GM15510 (cell line): ENCODE results near the gene GRIK5.

ENCODE experiments used
- POLR2A ChIP-seq: IDR thresholded peaks from 3 replicates; pipeline ENCODE4 v1.6.1; 2011; ENCODE audit warnings: borderline replicate concordance; ENCODE audit not compliant: insufficient read length; ENCODE audit errors: extremely low read depth

The GRIK5 gene

DNA sequence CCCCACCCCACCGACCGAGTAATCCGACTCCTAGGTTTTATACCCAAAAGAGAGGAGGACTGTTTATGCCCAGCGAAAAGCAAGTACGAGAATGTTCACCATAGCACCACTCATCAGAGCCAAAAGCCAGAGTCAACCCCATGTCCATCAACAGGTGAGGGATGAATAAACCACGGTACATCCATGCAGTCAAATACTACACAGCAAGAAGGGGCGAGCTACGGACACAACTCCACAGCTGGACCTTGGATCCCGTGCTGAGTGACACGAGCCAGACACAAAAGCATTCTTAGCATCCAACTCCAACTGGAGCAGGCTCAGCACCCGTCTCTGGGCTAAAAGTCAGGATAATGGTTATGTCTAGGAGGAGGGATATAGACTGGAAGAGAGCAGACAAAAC is 98.6 kb downstream of the GRIK5 start:
- no peak for TF ChIP-seq POLR2A

DNA sequence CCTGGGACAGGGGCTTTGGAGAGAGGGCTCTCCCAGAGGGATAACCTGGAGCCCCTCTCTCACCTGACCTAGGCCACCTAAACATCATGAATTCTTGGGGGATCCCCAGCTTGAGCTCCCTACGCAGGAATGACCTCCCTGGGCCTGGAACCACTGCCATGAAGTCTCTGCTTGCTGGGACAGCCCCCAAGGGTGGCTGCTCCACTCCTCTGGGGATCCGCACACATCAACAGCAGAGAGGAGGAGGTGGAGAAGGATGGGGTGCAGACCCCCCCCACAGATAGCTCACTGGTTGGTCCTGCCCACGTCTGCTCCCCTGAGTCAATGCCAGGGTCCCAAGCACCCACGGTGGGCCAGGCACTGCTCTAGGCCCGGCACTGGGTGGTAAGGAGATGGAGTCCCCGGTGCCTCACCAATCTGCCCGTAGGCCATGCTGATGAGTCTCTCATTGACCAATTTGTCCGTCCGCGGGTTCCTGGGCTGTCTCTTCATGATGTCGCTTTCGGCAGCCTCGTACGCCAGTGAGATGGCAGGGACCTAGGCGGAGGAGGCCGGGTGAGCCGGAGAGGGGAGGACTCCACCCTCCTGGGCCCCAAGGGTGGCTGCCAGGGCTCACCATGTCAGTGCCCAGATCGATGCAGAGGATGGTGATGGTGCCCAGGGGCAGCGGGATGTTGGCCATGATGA is 100.1 kb downstream of the GRIK5 start:
- TF ChIP-seq POLR2A: no peak

DNA sequence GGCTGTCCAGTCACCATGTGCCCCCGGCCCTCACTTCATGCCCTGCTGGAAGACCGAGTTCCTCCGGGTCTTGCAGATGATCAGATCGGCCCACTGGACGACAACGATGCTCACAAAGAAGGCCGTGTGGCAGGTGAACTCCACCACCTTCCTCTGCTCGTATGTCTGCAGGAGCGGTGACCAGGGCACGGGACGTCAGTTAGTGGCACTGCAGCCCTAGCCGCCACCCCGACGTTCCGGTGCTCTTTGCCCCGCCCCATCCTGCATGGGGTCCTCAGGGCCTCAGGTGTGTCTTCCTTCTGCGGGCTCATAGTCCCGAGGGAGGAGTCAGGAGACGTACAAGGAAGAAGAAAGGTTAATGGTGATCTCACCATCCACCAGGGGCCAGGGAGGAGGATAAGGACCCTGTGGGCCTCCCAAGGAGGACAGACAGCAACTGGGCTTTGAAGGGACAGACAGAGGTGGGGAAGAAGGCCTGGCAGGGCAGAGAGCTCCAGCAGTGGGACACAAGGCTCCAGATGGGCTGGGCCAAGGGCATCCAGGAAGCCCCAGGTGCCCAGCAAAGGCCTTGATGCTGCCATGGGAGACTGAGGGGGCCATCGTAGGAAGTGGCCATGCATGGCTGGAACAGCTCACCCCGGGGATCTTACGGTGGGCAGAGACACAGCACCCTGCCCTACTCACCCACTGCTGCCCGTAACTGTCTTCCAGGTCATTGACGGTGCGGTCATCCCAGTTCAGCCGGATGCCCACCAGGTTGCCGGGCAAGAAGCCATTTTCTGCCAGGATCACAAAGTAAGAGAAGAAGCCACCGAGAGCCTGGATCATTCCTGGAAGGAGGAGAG is 101.0 kb downstream of the GRIK5 start:
- TF ChIP-seq POLR2A: no peak

DNA sequence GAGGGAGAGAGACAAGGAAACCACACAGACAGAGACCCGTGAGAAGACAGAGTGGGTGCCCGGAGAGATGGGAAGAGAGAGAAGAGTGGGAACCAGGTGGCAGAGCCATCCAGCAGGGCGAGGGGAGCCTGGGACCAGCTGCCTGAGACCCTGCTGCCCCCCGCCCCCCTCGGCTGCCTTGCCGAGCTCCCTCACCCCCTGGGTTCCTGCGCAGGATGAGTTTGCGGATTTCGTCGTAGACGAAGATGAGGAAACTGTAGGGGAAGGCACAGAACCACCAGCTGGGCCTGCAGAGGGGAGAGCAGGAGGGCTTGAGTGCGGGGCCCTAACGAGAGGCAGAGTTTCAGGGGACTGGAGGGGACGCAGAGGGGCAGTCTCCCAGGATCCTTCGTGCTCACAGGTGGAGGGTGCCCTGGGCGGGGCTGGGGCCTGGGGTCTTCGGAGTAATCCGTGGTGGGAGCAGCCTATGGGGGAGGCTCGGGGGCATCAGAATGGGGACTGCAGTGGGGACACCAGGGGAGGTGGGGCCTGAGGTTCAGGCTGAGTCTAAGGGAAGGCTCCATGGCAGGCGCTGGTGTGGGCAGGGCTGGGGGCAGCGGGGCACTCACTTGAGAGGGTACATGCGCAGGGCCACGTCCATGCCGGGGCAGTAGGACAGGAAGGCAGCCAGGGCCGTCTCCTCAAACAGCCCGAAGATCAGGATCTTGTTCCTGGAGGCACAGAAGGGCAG is 102.8 kb downstream of the GRIK5 start:
- no peak for TF ChIP-seq POLR2A

DNA sequence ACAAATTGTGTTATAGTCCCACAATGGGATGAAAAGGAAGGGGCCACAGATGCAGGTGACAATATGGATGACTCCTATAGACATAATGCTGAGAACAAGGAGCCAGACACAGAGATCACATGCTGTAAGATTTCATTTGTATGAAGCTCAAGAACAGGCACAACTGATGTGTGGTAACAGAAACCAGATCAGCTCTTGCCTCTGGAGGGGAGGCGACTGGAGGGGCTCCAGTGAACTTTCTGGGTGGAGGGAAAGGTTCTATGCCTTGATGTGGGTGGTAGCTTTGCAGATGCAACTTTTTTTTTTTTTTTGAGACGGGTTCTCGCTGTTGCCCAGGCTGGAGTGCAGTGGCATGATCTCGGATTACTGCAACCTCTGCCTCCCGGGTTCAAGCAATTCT is 104.9 kb downstream of the GRIK5 start:
- no peak for TF ChIP-seq POLR2A

DNA sequence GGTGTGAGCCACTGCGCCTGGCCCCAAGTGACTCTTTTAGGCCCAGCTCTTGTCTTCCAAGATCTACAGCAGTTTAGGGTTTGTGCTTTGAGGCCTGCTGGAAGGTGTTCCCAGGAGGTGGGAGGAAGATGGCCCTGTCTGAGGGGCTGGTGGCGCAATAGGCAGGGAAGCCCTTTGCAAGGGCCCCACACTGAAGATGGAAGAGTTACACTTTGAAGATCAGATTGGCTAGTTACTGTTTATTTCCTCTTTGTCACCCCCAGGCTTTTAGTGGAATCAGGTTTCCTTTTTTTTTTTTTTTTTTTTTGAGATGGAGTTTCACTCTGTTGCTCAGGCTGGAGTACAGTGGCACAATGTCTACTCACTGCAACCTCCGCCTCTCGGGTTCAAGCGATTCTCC is 109.0 kb downstream of the GRIK5 start:
- no peak for TF ChIP-seq POLR2A

DNA sequence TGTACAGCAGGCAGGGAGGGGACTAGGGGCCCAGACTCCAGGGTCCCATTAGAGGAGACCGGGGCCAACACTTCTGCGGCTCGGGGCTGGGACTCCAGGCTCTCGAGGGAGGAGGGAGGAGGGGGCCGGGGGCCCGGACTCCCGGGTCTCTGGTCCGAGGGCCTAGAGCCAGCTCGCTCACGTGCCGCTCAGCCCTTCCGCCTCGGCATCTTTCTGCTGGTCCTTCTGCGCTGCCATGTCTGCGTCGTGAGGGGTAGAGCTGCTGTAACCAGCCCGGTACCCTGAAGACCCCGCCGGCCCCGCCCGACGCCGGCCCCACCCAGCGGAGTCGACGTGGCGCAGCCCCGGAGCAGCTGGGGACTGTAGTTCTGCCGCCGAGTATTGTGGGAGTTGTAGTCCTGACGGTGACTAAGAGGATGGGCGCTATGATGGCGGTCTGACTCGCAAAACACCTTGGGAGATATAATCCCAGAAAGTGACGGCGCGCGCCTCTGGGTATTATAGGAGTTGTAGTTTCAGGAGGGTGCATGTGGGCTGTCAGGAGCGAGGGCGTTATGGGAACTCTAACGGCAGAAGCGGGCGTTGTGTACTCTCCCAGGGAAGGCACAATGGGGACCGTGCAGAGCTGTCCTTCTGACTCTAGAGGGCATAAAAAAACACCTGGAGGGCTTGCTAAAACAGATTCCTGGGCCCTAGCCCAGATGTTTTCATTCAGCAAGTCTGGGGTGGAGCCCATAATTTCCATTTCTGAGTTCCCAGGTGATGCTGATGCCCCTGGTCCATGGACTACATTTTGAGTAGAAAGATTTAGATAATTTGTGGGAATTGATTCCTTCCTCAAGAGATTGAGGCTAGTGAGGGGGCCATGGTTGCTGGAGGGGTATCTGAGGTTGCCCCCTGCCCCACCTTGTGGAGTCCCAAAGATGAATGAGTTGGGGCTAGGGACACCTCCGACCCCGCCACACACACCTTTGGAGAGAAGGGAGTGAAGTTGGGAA is 110.7 kb downstream of the GRIK5 start, which contains the start of gene RABAC1:
TSS of gene RABAC1 (minus strand) at position 266 of the 998 bp plus-strand sequence. CDS start at position 237, 29 bp downstream.
- TF ChIP-seq POLR2A: peak; percentile 47

DNA sequence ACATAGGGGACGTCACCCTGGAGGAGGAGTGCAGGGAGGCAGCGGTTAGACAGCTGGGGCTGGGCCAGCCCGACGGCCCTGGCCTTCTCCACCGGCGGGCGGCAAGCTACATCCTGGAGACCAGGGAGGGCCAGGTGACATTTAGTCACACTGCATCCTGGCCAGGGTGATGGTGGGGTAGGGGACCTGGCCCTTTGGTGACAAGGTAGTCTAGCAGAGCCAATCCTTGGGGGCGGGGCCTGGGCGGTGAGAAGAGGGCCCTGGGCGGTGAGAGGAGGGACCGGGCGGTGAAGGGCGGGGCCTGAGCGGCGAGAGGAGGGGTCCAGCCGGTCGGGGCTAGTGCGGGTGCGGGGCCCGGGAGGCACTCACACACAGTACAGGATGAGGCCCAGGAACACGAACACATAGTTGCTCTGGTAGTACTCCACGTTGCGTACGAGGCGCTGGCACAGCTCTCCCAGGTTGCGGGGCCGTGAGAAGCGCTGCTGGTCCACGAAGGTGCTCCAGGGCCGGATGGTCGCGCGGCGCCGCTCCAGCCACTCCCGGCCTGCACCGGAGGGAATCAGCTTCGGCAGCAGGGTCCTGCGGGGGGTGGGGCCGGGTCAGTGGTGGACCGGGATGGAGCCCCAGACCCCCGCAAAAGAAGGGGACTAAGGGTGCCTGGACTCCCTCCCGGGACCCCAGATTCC is 111.5 kb downstream of the GRIK5 start:
- TF ChIP-seq POLR2A: peak; percentile 41

DNA sequence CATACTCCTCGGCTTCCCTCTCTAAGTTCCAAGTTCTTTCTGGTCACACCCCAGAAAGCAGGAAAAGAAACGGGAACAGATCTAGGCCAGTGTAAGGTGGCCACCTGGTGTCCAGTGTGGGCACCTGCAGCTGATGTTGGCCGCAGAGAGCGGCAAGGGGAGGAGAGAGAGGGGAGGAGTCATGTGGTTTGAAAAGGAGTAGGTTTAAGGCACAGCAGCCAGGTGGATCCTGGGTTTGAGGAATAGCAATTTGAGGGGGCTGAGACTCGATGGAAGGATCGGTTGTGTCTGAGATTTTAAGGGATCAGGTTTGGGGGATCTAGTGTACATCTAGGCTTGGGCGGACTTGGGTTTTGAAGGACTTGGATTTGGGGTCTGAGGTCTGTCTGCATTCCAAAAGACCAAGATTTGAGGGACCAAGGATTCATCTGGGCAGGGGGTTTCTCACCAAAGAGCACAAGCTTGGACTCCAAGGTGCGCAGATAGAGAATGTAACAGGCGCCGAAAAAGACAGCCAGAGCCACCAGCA is 112.1 kb downstream of the GRIK5 start:
- TF ChIP-seq POLR2A: no peak

DNA sequence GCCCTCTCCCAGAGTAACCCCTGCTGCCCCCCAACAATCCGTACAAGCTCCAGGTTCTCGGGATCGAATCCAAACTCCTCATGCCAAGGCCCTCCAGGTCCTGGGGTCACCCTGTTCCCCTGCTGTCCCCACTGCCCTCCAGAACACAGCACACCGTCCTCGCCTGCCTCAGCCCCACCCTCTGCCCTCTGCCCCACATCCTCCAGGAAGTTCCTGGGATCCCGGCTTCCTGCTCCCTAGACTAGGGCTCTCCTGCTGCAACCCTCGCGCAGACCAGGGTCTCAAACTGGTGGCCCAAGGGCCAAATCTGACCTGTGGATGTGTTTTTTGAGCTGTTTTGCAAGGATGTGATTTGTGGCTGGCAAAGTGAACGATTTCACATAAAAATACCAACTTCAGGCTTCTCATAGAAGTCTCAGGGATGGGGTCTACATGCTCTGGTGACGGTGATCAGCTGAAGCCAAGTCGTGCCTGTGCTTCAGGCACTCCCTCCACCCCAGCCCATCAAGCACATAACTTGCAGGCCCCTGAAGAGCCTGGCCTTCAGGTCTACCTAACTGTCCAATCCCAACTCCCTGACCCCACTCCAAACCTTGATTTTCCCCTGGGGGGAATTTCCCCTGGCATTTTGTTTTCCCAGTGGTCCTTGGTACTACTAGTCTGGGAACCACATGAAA is 112.7 kb downstream of the GRIK5 start:
- no peak for TF ChIP-seq POLR2A

DNA sequence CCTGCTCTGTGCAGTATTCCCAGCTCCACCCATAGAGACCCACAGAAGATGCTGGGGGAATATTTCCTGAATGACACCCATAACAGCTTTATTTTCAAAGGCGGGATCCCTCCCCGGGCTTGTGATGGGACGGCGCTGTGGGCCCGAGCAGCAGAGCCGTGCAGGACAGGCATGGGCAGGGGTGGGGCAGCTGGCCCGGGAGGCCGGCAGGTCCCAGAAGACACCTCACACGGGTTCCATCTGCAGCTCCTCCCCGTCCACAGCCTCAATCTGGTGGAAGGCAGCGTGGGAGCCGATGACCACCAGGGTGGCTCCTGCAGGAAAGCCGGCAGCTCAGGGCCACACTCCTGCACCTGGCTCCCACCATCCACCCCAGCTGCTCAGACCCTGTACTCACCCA is 113.4 kb downstream of the GRIK5 start:
- TF ChIP-seq POLR2A: no peak

DNA sequence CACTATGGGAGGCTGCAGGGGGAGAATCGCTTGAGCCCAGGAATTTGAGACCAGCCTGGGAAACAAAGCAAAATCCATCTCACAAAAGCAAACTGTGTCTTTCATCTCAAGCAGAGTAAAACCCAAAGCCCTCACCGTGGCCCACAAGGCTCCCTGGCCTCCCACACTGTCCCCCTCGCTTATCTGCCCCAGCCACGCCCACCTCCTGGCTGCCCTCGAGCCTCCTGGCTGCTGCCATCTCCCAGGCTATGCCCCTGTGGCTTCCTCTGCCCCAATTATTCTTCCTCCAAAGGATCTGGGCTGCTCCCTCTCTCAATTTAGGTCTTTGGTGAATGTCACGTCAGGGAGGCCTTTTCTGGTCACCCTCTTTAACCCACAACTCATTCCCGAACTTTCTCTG is 114.5 kb downstream of the GRIK5 start:
- no peak for TF ChIP-seq POLR2A

DNA sequence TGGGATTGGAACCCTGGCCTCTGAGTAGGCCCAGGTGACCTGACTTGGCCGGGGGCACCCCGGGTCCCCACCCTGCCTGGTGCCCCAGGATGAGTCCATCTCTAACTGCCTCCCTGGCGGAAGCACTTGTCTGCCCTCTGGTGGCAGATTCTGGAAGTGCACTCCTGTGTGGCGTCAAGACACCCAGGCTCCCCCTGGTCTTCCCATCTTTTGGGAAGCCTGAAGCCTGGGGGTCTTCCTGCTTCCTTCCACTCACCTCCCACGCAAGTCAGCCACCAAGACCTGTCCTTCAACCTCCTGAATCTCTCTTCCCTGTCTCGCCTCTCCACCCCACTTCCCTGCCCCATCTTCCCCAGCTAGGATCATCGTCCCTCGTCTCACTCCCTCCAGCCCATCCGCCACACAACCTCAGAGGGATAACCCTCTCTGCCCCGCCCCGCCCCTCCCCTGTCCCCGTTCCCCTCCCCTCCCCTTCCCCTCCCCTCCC is 118.3 kb downstream of the GRIK5 start:
- no peak for TF ChIP-seq POLR2A
